Measurements from ENCODE around the gene INCA1.

DNA sequence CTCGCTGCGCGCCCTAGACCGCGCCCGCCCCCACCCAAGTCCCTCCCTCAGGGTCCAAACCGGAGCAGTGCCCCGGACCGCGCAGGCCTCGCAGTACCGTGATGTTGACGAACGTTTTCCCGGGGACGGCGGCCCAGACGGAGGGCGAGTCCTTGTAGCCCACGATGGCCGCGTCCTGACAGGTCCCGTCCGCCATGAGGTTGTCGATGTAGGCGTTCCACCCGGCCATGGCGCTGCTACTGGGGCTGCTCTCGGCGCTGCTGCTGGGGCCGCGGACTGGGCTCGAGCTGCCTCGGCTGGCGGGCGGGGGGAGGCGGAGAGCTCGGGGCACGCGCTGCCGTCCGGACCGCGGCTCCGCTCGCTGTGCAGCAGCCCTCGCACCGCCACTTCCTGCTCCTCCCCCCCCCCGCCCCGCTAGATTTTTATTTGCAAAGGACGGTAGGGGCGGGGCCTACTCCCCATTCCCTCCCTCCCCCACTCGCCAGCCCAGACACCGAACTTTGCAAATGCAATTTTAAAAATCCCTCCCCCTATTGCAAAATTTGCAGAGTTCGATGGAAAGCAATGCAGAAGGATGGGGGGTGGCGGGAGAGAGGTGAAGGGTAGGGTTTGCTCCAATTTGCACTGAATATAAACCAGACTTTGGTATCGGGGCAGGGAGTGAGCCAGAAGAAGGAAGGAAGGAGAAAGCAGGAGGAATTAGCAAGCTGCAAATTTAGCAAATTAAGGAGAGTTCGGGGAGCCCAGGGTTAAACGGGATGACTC lies 49.0 kb downstream of the INCA1 start, which contains the start of gene PFN1:
- TF ChIP-seq SP1 (IDR thresholded peaks at IDR 0.05) (peak; percentile 85), HNF4G (IDR thresholded peaks at IDR 0.05) (no peak), GABPA (IDR thresholded peaks at IDR 0.05 in 1 of 2, conservative IDR thresholded peaks at IDR 0.05 in 1 of 2) (peak; percentile 7 to 43), CTCF (IDR thresholded peaks at IDR 0.05; ENCODE audit: low read depth, low read length, missing input control) (no peak), RAD21 (IDR thresholded peaks at IDR 0.05) (peak; percentile 17 to 21), ZBTB33 (IDR thresholded peaks at IDR 0.05) (peak; percentile 76)
